Activated naive CD8-positive, alpha-beta T cell treated with anti-CD3 and anti-CD28 coated beads for 36 hours (primary cell): Measurements from ENCODE around the gene ATE1. TPM values are rescaled to one million over a fixed set of nuclear protein-coding genes. Genes with fewer than 3 reads are reported as not detected.
"Not testable (repeated sequence)": the region's sequence is repeated elsewhere in the genome, so short reads cannot be mapped to it uniquely, and the experiment has no call there.

Experiments used
- DNase-seq: peaks from one replicate; pipeline ENCODE4 v3.0.0; 2021
- H3K27ac Mint-ChIP-seq: one replicate; pipeline ENCODE4 v1.8.0; 2022; ENCODE audit warnings: mild to moderate bottlenecking, moderate library complexity, mixed read lengths
- H3K27me3 Mint-ChIP-seq: one replicate; pipeline ENCODE4 v1.8.0; 2022; ENCODE audit warnings: mild to moderate bottlenecking, mixed read lengths
- H3K36me3 Mint-ChIP-seq: one replicate; pipeline ENCODE4 v1.8.0; 2021; ENCODE audit warnings: mild to moderate bottlenecking, mixed read lengths
- H3K4me1 Mint-ChIP-seq: one replicate; pipeline ENCODE4 v1.8.0; 2021; ENCODE audit warnings: mixed read lengths
- H3K4me3 Mint-ChIP-seq: one replicate; pipeline ENCODE4 v1.8.0; 2022; ENCODE audit warnings: mild to moderate bottlenecking, moderate library complexity, mixed read lengths
- H3K9me3 Mint-ChIP-seq: one replicate; pipeline ENCODE4 v1.8.0; 2022; ENCODE audit warnings: mixed read lengths
- total RNA-seq, 2 experiments: library from RNA; stranded (reverse); gene quantifications; one replicate each; pipeline ENCODE4 v1.2.3, GENCODE V29; 2021

ATE1 gene
- total RNA-seq, 2 experiments from 2014 or later, result 22.5 to 24.6 TPM

DNA sequence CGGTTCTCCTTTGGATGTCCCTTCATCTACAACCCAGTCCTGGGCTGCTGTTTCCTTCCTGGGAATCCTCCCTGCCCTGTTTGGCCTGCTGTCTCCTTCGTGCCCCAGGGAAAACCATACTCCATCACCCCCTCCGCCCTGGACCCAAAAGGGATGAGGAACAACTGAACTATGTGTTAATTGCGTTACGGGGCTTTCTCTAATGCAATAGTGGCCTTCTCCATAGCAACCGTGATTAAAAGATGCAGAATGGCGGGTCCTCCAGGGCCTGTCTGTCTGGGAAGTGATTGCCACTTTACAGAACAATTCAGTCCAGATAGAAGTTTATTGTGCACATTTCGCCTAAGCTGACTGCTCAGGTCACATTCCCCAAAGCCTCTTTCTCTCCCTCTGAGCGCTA lies 217.6 kb downstream of the ATE1 start:
- Mint-ChIP-seq H3K9me3 (no peaks in the 10 kb centered on the region), H3K4me3 (no peak overlapping the region), H3K27me3 (peaks cover 13% of the 10 kb centered on the region), H3K36me3 (no peaks in the 10 kb centered on the region), H3K4me1 (no peaks in the 10 kb centered on the region), H3K27ac (no peak overlapping the region)
- no peak for DNase-seq

DNA sequence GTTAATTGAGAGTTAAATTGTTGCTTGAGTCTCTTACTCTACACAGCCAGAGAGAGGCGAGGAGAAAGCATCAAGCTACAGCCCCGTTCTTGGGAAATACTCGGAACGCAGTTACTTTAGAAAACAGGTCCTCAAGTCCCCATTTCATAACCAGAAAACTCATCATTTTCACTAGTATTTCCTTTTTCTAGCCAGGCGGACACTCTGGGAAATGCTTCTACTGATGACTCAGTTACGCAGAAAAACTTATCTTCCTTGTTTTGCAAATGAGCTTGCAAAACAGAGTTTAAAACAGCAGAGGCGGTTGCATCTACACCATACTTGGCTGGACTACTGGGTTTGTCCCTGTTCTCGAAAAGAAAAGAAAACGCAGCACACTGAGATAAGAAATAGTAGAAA lies 218.2 kb downstream of the ATE1 start:
- Mint-ChIP-seq H3K9me3 (no peaks in the 10 kb centered on the region), H3K4me3 (no peak overlapping the region), H3K27me3 (peaks cover 13% of the 10 kb centered on the region), H3K4me1 (no peaks in the 10 kb centered on the region), H3K27ac (no peak overlapping the region), H3K36me3 (no peaks in the 10 kb centered on the region)
- no peak for DNase-seq

DNA sequence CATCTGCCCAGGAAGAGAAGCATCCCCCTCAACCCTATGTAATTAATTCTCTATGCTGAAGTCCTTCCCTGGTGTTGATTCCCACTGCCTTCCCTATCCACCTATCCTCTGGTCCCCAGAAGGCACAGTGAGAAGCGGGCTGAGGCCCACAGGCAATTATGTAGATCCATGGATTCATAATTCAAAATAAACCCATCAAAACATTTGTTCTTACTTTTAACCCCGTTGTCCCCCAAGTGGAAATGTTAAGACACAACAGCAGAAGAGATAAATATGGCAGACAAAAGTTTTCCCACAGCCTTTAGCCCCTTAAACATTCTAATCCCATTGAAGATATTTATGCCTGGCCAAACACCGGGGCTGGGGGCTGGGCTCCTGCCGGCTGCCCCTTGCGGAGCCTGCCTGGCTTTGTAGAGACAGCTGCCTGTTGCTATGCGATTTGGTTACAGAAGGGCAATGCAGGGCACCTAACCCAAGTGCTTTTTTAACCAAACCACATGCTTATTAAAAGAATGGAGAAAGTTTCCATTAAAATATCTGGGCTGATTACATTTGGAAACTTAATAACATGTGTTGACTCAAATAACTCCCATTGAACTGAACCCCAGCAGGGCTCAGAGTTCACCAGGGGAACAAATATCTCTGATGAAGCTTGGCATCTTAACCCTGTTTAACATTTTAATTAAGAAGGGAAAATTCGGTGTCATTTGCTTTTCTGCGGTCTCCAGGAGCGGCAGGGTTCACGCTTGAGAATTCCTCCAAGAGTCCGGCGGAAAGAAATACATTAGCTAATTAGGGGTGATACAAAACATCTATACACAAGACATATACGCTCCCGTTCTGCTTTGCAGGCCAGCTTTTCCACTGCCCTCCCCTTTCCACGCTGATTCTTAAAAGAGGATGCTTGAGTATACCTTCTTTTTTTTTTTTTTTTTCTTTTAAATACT lies 218.8 kb downstream of the ATE1 start:
- Mint-ChIP-seq H3K4me1 (no peaks in the 10 kb centered on the region), H3K27me3 (peaks cover 13% of the 10 kb centered on the region), H3K4me3 (no peak overlapping the region), H3K36me3 (no peaks in the 10 kb centered on the region), H3K27ac (no peak overlapping the region), H3K9me3 (no peaks in the 10 kb centered on the region)
- no peak for DNase-seq

DNA sequence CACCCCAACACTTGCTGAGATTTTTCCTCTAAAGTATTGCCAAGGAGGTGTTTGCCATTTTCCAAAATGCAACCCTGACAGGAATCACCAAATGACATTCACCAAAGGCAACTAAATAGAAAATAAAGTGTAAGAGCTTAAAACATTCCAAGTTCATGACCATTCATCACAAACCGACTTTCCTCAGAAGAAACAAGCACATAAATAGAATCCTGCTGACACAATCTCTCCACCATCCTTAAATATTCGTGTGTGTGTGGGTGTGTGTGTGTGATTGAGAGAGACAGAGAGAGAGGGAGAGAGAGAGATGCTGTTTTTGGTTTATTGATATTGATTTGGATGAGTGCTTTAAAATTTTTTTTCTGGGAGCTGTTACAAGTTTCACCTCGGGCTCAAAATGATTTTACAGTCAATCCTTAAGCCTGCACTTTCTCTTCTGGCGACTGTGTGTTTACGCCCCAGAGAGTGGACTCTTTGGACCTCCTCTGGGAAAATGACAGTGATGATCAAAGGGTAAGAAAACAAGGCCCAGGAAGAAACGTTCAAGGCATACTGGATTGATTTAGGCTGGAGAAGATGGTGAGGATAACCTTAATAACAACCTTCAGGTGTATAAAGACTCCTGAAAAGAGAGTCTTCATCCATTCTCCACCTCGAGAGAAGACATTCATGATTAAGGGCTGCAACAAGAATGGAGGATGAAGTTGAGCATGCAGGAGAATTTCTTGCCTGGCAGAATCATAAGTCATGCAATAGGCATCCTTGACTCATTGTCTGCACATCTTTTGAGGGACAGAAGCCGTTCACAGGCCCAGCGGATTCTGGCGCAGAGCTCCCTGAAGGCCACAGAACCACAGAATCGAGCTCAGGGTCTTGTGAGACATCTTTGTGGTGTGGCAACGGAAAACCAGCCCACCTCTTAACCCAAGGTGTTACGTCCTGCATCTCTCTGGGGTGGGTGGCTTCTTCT lies 225.2 kb downstream of the ATE1 start:
- no peaks in the 10 kb centered on the region for H3K4me1 Mint-ChIP-seq
- H3K27ac Mint-ChIP-seq, result no peak overlapping the region
- no peak for DNase-seq
- H3K4me3 Mint-ChIP-seq, result no peak overlapping the region
- H3K36me3 Mint-ChIP-seq, result no peaks in the 10 kb centered on the region
- peaks cover 7% of the 10 kb centered on the region for H3K9me3 Mint-ChIP-seq
- no peaks in the 10 kb centered on the region for H3K27me3 Mint-ChIP-seq

DNA sequence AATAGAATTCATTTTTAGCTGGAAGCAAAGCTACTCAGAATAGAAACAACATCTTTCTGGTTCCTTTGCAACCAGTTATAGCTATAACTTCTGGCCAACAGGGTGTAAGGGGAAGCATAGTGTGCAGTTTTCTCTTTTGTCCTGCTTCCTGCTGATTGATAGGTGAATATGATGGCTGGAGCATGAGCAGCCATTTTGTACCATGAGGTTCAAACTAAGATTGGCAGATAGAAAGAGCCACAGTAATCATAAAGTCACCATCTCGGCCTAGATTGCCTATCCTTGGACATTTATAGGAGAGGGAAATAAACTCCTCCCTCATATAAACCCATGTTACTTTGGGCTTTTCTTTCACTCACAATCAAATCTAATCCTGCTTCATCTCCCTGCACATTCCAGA lies 227.4 kb downstream of the ATE1 start:
- Mint-ChIP-seq H3K9me3 (peaks cover 7% of the 10 kb centered on the region), H3K27ac (no peak overlapping the region), H3K4me1 (no peaks in the 10 kb centered on the region), H3K4me3 (no peak overlapping the region), H3K27me3 (no peaks in the 10 kb centered on the region), H3K36me3 (no peaks in the 10 kb centered on the region)
- no peak for DNase-seq

DNA sequence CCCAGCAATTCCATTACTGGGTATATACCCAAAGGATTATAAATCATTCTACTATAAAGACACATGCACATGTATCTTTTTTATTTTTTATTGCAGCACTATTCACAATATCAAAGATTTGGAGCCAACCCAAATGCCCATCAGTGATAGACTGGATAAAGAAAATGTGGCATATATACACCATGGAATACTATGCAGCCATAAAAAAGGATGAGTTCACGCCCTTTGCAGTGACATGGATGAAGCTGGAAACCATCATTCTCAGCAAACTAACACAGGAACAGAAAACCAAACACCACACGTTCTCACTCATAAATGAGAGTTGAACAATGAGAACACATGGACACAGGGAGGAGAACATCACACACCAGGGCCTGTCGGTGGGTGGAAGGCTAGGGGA lies 228.1 kb downstream of the ATE1 start:
- H3K4me3 Mint-ChIP-seq, H3K27ac Mint-ChIP-seq, H3K36me3 Mint-ChIP-seq, H3K4me1 Mint-ChIP-seq, DNase-seq, H3K9me3 Mint-ChIP-seq, H3K27me3 Mint-ChIP-seq: not testable (repeated sequence)

DNA sequence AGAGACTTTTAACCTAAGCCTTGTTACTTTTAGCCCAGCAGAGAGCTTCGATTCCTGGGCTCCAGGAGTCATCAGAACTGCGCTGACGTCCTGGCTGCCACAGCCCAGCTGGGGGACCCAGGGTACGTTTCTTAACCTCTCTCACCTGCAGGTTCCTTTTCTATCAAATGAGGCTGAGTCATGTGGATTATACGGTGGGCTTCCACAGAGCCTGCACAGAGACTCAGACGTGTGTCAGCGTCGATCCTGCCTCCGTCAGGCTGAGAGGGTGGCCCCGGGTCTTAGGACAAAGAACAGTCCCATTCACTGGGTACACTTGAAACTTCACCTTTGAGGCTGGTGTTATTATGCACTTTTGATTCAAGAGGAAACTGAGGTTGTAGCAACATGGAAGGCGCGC lies 228.9 kb downstream of the ATE1 start:
- DNase-seq, result no peak
- Mint-ChIP-seq H3K4me1 (no peaks in the 10 kb centered on the region), H3K9me3 (peaks cover 7% of the 10 kb centered on the region), H3K27me3 (no peaks in the 10 kb centered on the region), H3K27ac (no peak overlapping the region), H3K36me3 (no peaks in the 10 kb centered on the region), H3K4me3 (no peak overlapping the region)

DNA sequence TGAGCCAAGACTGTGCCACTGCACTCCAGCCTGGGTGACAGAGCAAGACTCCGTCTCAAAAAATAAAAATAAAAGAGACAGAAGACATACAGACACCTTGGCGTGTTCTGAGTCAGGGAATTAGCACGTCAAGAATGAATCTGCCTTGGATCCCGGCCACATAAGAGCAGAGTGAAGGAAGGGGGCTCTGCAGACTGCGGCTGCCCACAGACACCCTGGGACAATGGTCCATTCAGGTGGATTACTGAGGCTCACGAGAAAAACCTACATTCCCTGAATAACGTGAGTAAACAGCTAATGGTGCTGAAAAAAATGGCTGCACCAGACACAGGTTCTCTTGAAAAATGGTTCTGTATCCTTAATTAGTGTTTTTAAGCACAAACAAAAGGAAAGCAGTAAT lies 229.5 kb downstream of the ATE1 start:
- no peaks in the 10 kb centered on the region for H3K27me3 Mint-ChIP-seq
- no peaks in the 10 kb centered on the region for H3K4me1 Mint-ChIP-seq
- no peaks in the 10 kb centered on the region for H3K36me3 Mint-ChIP-seq
- H3K27ac Mint-ChIP-seq, result no peak overlapping the region
- DNase-seq, result no peak
- H3K9me3 Mint-ChIP-seq, result peaks cover 7% of the 10 kb centered on the region
- no peak overlapping the region for H3K4me3 Mint-ChIP-seq

DNA sequence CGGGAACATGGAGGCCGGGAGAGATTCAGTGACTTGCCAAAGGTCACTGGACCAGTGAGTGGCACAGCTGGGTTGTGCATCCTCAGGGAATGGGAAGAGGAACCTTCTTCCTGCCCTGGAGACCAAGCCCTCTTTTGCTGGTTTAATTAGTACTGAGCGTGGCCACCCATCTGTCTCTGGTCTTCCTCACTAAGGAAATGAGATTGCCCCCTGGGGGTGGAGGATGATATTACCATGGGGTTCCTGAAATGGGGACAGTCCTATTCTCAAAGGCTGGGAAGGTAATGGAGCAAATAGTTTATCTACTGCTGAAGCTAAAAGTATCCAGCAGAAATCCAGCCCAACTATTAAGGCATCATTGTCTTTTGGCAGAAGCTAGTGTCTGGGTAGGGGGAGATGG lies 231.0 kb downstream of the ATE1 start:
- peak; percentile 5 for DNase-seq
- Mint-ChIP-seq H3K4me1 (no peaks in the 10 kb centered on the region), H3K4me3 (no peak overlapping the region), H3K27ac (no peak overlapping the region), H3K9me3 (peaks cover 7% of the 10 kb centered on the region), H3K27me3 (no peaks in the 10 kb centered on the region), H3K36me3 (no peaks in the 10 kb centered on the region)

DNA sequence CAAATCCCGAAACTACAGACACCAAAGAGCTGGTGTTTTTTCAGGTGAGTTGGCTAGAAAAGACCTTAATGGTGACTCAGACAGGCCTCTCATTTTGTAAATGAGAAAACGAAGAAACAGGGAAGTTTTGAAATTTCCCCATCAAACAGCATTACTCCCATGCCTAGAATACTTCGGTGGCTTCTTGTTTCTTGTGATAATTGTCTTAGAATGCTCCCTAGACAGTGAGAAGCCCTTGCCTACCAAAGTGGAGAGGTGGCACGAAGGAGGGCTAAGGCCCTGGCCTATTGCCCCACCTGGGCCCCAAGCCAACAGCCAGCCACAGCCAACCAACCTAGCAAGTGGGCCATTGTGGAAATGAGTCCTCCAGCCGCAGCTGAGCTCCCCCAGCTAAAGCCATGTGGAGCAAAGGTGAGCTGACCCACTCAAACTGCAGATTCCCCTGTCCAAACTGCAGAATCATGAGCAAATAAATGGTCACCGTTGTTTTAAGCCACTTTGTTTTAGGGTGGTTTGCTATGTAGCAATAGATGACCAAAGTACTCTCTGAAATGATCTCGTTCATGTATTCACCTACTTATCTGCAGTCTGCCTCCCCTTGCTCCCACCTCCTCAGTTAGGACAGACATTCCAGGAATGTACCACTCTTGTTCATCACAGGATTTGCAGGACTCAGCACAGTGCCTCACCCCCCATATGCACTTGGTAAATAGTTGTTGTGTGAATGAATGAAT lies 231.9 kb downstream of the ATE1 start:
- no peaks in the 10 kb centered on the region for H3K27me3 Mint-ChIP-seq
- H3K27ac Mint-ChIP-seq, result no peak overlapping the region
- H3K4me1 Mint-ChIP-seq, result no peaks in the 10 kb centered on the region
- DNase-seq, result no peak
- H3K9me3 Mint-ChIP-seq, result peaks cover 7% of the 10 kb centered on the region
- no peaks in the 10 kb centered on the region for H3K36me3 Mint-ChIP-seq
- no peak overlapping the region for H3K4me3 Mint-ChIP-seq

DNA sequence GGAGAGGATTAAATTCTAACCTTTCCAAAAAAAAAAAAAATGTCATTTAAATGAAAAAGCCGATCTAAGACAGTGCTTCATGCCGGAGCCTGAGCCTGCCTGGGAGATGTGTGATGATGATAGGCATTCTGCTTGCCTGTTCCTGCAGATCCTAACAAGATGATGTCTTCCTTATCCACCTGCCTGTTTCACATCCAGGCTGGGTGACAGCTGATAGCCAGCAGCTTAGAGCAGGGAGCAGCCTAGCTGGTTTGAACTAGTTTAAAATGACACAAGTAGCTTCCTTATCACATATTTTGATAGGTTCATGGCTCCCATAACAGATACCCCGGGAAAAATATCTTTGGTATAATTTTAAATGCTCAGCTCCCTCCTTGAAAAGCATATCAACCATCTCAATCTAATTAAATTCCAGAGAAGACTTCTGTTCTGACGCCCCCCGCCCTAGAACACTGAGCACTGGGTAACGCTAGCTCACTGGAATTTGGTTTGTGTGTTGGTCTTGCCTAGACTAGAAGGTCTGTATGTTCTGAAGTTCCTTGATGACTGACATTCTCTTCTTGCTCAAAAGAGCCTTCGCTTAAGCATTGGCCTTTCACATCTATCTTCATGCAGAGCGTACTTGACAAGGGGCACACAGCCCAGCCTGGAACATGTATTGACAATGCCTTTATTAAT lies 232.7 kb downstream of the ATE1 start:
- peaks cover 3% of the 10 kb centered on the region for H3K9me3 Mint-ChIP-seq
- no peak overlapping the region for H3K27ac Mint-ChIP-seq
- no peak overlapping the region for H3K4me3 Mint-ChIP-seq
- H3K27me3 Mint-ChIP-seq, result no peaks in the 10 kb centered on the region
- H3K36me3 Mint-ChIP-seq, result no peaks in the 10 kb centered on the region
- DNase-seq, result no peak
- no peaks in the 10 kb centered on the region for H3K4me1 Mint-ChIP-seq

DNA sequence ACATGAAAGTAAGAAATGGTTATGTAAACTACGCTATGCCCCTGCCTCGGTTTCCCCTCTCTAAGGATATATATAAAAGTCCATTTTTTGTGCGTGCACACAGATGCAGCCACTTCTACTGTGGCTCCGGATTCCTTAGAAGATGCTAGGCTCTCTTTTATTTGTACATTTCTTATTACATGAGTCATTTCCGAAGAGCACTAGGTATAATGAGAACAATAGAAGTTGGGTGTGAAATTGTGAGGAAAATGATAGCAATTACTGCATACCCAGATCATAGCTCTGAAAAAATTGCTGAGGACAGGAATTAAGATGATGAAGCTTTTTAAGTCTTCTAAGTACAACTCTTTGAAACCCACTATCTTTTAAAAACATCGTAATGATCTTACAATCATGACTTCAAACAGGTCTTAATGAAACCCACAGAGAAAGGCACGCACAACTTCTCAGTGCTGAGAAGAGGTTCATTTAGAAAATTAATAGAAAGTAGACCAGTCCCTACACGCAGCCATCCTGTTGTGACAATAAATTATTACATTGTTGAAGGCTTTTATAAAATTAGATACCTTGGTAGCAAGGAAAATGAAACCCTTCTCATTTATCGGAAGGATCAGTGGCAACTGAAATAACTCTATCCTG lies 233.4 kb downstream of the ATE1 start:
- Mint-ChIP-seq H3K27ac (no peak overlapping the region), H3K9me3 (no peaks in the 10 kb centered on the region), H3K36me3 (no peaks in the 10 kb centered on the region), H3K4me1 (no peaks in the 10 kb centered on the region), H3K27me3 (no peaks in the 10 kb centered on the region), H3K4me3 (no peak overlapping the region)
- no peak for DNase-seq

DNA sequence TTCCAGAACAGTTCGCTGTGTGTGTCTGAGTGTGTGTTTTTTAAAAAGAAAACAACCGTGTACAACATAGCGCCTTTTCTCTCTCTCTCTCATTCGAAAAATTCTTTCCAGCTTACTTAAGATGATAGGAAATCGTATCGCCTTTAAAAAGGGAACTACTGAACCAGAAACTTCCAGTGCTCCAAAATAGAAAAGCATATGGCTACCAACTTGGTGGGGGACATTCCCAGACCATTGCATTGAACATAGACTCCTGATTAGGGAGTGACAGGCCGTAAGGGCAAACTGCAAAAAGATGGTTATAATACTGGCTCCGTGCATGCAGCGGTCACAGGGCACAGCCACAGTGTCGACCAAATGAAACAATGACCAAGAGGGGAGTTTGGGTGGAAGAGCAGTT lies 235.2 kb downstream of the ATE1 start:
- DNase-seq, result no peak
- H3K9me3 Mint-ChIP-seq, result no peaks in the 10 kb centered on the region

DNA sequence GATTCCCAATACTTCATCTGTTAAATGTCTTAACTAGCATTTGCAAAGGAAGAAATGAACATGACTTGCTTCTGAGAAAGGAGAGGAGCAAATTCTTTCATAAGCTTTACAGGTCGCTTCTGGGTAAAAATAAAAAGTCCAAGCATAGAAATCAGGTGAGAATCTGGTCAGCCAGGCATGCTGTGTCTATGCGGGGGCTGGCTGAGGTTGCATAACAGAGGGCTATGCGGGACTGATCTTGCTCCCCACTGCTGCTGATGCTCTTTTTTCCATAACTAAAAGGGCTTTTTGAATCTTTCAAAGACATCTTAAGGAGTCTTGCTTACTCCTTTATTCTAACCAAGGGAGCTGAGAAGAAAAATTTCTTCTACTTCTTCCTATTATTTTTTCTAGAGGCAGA lies 236.9 kb downstream of the ATE1 start:
- H3K4me3 Mint-ChIP-seq, result no peak overlapping the region
- no peaks in the 10 kb centered on the region for H3K36me3 Mint-ChIP-seq
- no peaks in the 10 kb centered on the region for H3K4me1 Mint-ChIP-seq
- no peak for DNase-seq
- no peaks in the 10 kb centered on the region for H3K9me3 Mint-ChIP-seq
- H3K27ac Mint-ChIP-seq, result no peak overlapping the region
- no peaks in the 10 kb centered on the region for H3K27me3 Mint-ChIP-seq

More for the DNA sequence above, 235.2 kb downstream of the ATE1 start:
- no peaks in the 10 kb centered on the region for H3K27me3 Mint-ChIP-seq
- H3K4me1 Mint-ChIP-seq, result no peaks in the 10 kb centered on the region
- H3K4me3 Mint-ChIP-seq, result no peak overlapping the region
- no peaks in the 10 kb centered on the region for H3K36me3 Mint-ChIP-seq
- no peak overlapping the region for H3K27ac Mint-ChIP-seq
